ENCODE measurements around the gene RPS8.

- TF ChIP-seq POLR2A (IDR thresholded peaks at IDR 0.05), result no peak
- TF ChIP-seq CTCF (IDR thresholded peaks at IDR 0.05), result no peak
- no peak for TF ChIP-seq EP300 (IDR thresholded peaks at IDR 0.05; ENCODE audit: low read depth)
- TF ChIP-seq POLR2AphosphoS5 (IDR thresholded peaks at IDR 0.05), result no peak
Measured at GRCh38 chr1:44810101-44810761, 34.9 kb downstream of the RPS8 start.
